Stomach (tissue), 9 donors: ENCODE results near the gene HIP1. TPM values are rescaled to one million over a fixed set of nuclear protein-coding genes. Genes with fewer than 3 reads are reported as not detected.

Experiments used
- DNase-seq, 2 donors: peaks; one replicate each; pipeline versions ENCODE4 v3.0.0 to v3.0.0-alpha.2; 2013 to 2019
- H3K27ac ChIP-seq, 5 donors: fragments of 200-600 bp in 4 of 5; sonication (generic) in 4 of 5; one replicate each; pipeline ENCODE4 v1.5.1; 2013 to 2019; ENCODE audit warnings: mild to moderate bottlenecking in 1 of 5, moderate library complexity in 1 of 5
- H3K27me3 ChIP-seq, 3 donors: fragments of 200-600 bp; sonication (generic); one replicate each; pipeline ENCODE4 v1.5.1; 2017 to 2019; ENCODE audit warnings: mixed run types in 1 of 3
- H3K36me3 ChIP-seq, 4 donors: fragments of 200-600 bp; sonication (generic); 1 replicate in 3 of 4; 2 replicates in 1 of 4; pipeline ENCODE4 v1.5.1; 2016 to 2019
- H3K4me1 ChIP-seq, 4 donors: fragments of 200-600 bp; sonication (generic); one replicate each; pipeline ENCODE4 v1.5.1; 2016 to 2019
- H3K4me3 ChIP-seq, 4 donors: fragments of 200-600 bp; sonication (generic) in 3 of 4; one replicate each; pipeline ENCODE4 v1.5.1; 2016 to 2019; ENCODE audit warnings: mild to moderate bottlenecking in 1 of 4
- H3K9me3 ChIP-seq, 4 donors: fragments of 200-600 bp; sonication (generic); one replicate each; pipeline ENCODE4 v1.5.1; 2016 to 2019
- CTCF ChIP-seq, 7 experiments: fragments of 450-650 bp in 4 of 7; fragments of 200-600 bp in 3 of 7; sonication (generic) in 3 of 7; IDR thresholded peaks; one replicate each; pipeline ENCODE4 v1.5.1; 2016 to 2019; ENCODE audit warnings: antibody characterized with exemption in 7 of 7, control low read depth in 2 of 7, mild to moderate bottlenecking in 1 of 7
- EP300 ChIP-seq: sonication (generic); formaldehyde crosslinking; IDR thresholded peaks from one replicate; pipeline ENCODE4 v1.6.1; 2017; ENCODE audit warnings: antibody characterized with exemption
- POLR2A ChIP-seq, 4 donors: fragments of 450-650 bp; IDR thresholded peaks; one replicate each; pipeline ENCODE4 v1.6.1; 2016; ENCODE audit warnings: antibody characterized with exemption in 4 of 4, control low read depth in 2 of 4, mild to moderate bottlenecking in 1 of 4, moderate library complexity in 1 of 4
- POLR2AphosphoS5 ChIP-seq, 3 donors: sonication (generic); formaldehyde crosslinking; IDR thresholded peaks; one replicate each; pipeline ENCODE4 v1.6.1; 2016; ENCODE audit warnings: antibody characterized with exemption in 3 of 3
- WGBS, 5 donors: extraction: QIAGEN DNeasy Blood & Tissue Kit in 3 of 5; methylation state at CpG; one replicate each; pipeline versions ENCODE4 v1.1.5 to v1.1.7; 2013 to 2018; 5-methylcytosine and 5-hydroxymethylcytosine counted together
- intact Hi-C: fragments of 100-400 bp; cut with DNase I; formaldehyde crosslinking; loops from one replicate; pipeline ENCODE4 v1.15.1; 2023; ENCODE audit warnings: low total_unique reads
- polyA plus RNA-seq, 3 donors: library from polyadenylated mRNA; stranded (reverse); fragments of 200-250 nt; gene quantifications; one replicate each; pipeline ENCODE4 v1.2.3, GENCODE V29; 2013
- total RNA-seq, 5 donors: library from RNA; depleted of rRNA; stranded (reverse); fragments of >200 nt; gene quantifications; one replicate each; pipeline versions ENCODE4 v1.1.0 to v1.2.3, GENCODE V29; 2014 to 2016
- donor health status: healthy with polysubstance abuse.
- donor health status: Bipolar disorder and iron deficiency.
- donor health status: healthy.

HIP1 gene
- total and polyA plus RNA-seq, 8 donors, result 2.8 to 15.8 (median 6.8) TPM

- H3K36me3 ChIP-seq, result no peaks in the 10 kb centered on the region
- peaks cover 0 to 9% (median 3%) of the 10 kb centered on the region in 4 donors for H3K9me3 ChIP-seq
- H3K4me3 ChIP-seq, result no peak overlapping the region
- no peak for TF ChIP-seq CTCF (IDR thresholded peaks at IDR 0.05)
- no peak for TF ChIP-seq POLR2A (IDR thresholded peaks at IDR 0.05)
- TF ChIP-seq EP300, result no peak
- no peak for TF ChIP-seq POLR2AphosphoS5 (IDR thresholded peaks at IDR 0.05)
- DNase-seq, result peak; percentile 42 to 48
- intact Hi-C loops, result no loop called here
- peaks cover 0 to 24% (median 0%) of the 10 kb centered on the region in 4 donors for H3K4me1 ChIP-seq
- H3K27me3 ChIP-seq, result no peaks in the 10 kb centered on the region
- WGBS, 5 donors, result 76 to 85% (median 82%) methylated on average over 13 of the region's 13 CpGs
- peak overlapping the region in 4 of 5 donors; percentile 18 to 71 (median 60) for H3K27ac ChIP-seq
Observed at GRCh38 chr7:75624134-75624832, 114.5 kb downstream of the HIP1 start.

- peak overlapping the region in 3 of 5 donors; percentile 51 to 71 (median 68) for H3K27ac ChIP-seq
- no peak for DNase-seq
- H3K4me1 ChIP-seq, result peaks cover 0 to 24% (median 0%) of the 10 kb centered on the region in 4 donors
- intact Hi-C loops, result no loop called here
- 82 to 91% (median 85%) methylated on average over 16 of the region's 16 CpGs for WGBS, 5 donors
- H3K4me3 ChIP-seq, result no peak overlapping the region
- TF ChIP-seq EP300, result no peak
- no peak for TF ChIP-seq POLR2A (IDR thresholded peaks at IDR 0.05)
- no peak for TF ChIP-seq POLR2AphosphoS5 (IDR thresholded peaks at IDR 0.05)
- no peak for TF ChIP-seq CTCF (IDR thresholded peaks at IDR 0.05)
- H3K36me3 ChIP-seq, result no peaks in the 10 kb centered on the region
- no peaks in the 10 kb centered on the region for H3K27me3 ChIP-seq
- H3K9me3 ChIP-seq, result peaks cover 0 to 9% (median 3%) of the 10 kb centered on the region in 4 donors
Observed at GRCh38 chr7:75623390-75624133, 115.2 kb downstream of the HIP1 start.

- H3K27me3 ChIP-seq, result no peaks in the 10 kb centered on the region
- H3K4me1 ChIP-seq, result peaks cover 0 to 29% (median 0%) of the 10 kb centered on the region in 4 donors
- intact Hi-C loops, result no loop called here
- no peaks in the 10 kb centered on the region for H3K9me3 ChIP-seq
- no peak overlapping the region for H3K4me3 ChIP-seq
- TF ChIP-seq EP300, result no peak
- no peak for TF ChIP-seq CTCF (IDR thresholded peaks at IDR 0.05)
- TF ChIP-seq POLR2AphosphoS5 (IDR thresholded peaks at IDR 0.05), result no peak
- TF ChIP-seq POLR2A (IDR thresholded peaks at IDR 0.05), result no peak
- 77 to 90% (median 79%) methylated on average over 9 of the region's 9 CpGs for whole genome bisulfite sequencing, 5 donors
- peak in 1 of 2 donors; percentile 28 for DNase-seq
- H3K36me3 ChIP-seq, result no peaks in the 10 kb centered on the region
- peak overlapping the region in 1 of 5 donors; percentile 4 for H3K27ac ChIP-seq
Observed at GRCh38 chr7:75621124-75621523, 117.6 kb downstream of the HIP1 start.

- Histone ChIP-seq H3K4me1 (peaks cover 0 to 29% (median 0%) of the 10 kb centered on the region in 4 donors), H3K27me3 (no peaks in the 10 kb centered on the region), H3K9me3 (no peaks in the 10 kb centered on the region), H3K27ac (no peak overlapping the region), H3K4me3 (no peak overlapping the region), H3K36me3 (no peaks in the 10 kb centered on the region)
- TF ChIP-seq CTCF (IDR thresholded peaks at IDR 0.05) (no peak), POLR2A (IDR thresholded peaks at IDR 0.05) (no peak), POLR2AphosphoS5 (IDR thresholded peaks at IDR 0.05) (no peak), EP300 (no peak)
- DNase-seq, result no peak
- intact Hi-C loops, result no loop called here
- WGBS, 5 donors, result 83 to 97% (median 84%) methylated on average over 4 of the region's 4 CpGs
Observed at GRCh38 chr7:75619636-75620035, 119.1 kb downstream of the HIP1 start.
